Measurements from ENCODE around the gene IL20RA.

GRCh38 chr6:137020776-137021175 lies 24.0 kb downstream of the IL20RA start:
- TF ChIP-seq, protein P1, sequence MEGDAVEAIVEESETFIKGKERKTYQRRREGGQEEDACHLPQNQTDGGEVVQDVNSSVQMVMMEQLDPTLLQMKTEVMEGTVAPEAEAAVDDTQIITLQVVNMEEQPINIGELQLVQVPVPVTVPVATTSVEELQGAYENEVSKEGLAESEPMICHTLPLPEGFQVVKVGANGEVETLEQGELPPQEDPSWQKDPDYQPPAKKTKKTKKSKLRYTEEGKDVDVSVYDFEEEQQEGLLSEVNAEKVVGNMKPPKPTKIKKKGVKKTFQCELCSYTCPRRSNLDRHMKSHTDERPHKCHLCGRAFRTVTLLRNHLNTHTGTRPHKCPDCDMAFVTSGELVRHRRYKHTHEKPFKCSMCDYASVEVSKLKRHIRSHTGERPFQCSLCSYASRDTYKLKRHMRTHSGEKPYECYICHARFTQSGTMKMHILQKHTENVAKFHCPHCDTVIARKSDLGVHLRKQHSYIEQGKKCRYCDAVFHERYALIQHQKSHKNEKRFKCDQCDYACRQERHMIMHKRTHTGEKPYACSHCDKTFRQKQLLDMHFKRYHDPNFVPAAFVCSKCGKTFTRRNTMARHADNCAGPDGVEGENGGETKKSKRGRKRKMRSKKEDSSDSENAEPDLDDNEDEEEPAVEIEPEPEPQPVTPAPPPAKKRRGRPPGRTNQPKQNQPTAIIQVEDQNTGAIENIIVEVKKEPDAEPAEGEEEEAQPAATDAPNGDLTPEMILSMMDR (IDR thresholded peaks at IDR 0.05) = no peak
- peak in 1 of 2 donors; percentile 15 for TF ChIP-seq POLR2AphosphoS5 (IDR thresholded peaks at IDR 0.05; ENCODE audit: insufficient read depth in 1 of 2, low read depth in 1 of 2)

All from vagina (tissue), 2 donors.